HG03378 (cell line): Measurements from ENCODE around the gene NUCB2.
"Not testable (repeated sequence)": the region's sequence is repeated elsewhere in the genome, so short reads cannot be mapped to it uniquely, and the experiment has no call there.

Experiments
- ATAC-seq: cut with Tn5 transposase; IDR thresholded peaks from one replicate; pipeline ENCODE4 v1.9.1; 2021; ENCODE audit warnings: mild to moderate bottlenecking, moderate library complexity; ENCODE audit not compliant: unreplicated experiment

The NUCB2 gene

GRCh38 chr11:17276236-17277023 is at the start of gene NUCB2:
NUCB2 (plus strand) TSS chr11:17276739; CDS start chr11:17295324, 18,585 bp downstream.
- peak; percentile 89 for ATAC-seq

- ATAC-seq, result not testable (repeated sequence)
Measured at GRCh38 chr11:17228186-17228925, 48.2 kb upstream of the NUCB2 start.

GRCh38 chr11:17229481-17230152 is 46.9 kb upstream of the NUCB2 start:
- ATAC-seq, result no peak

GRCh38 chr11:17230867-17231851 is 45.4 kb upstream of the NUCB2 start:
- peak; percentile 96 for ATAC-seq

- ATAC-seq, result no peak
Measured at GRCh38 chr11:17233101-17233500, 43.4 kb upstream of the NUCB2 start.

- no peak for ATAC-seq
Measured at GRCh38 chr11:17238377-17238776, 38.2 kb upstream of the NUCB2 start.

GRCh38 chr11:17239927-17240326 is 36.6 kb upstream of the NUCB2 start:
- ATAC-seq, result not testable (repeated sequence)

GRCh38 chr11:17240780-17241179 is 35.8 kb upstream of the NUCB2 start:
- ATAC-seq, result no peak

GRCh38 chr11:17242954-17243353 is 33.6 kb upstream of the NUCB2 start:
- ATAC-seq, result not testable (repeated sequence)

- peak; percentile 99 for ATAC-seq
Measured at GRCh38 chr11:17244046-17244445, 32.5 kb upstream of the NUCB2 start.

GRCh38 chr11:17250561-17251350 is 25.8 kb upstream of the NUCB2 start:
- no peak for ATAC-seq

- no peak for ATAC-seq
Measured at GRCh38 chr11:17252704-17253103, 23.8 kb upstream of the NUCB2 start.

GRCh38 chr11:17256512-17256911 is 20.0 kb upstream of the NUCB2 start:
- no peak for ATAC-seq

- no peak for ATAC-seq
Measured at GRCh38 chr11:17257196-17257595, 19.3 kb upstream of the NUCB2 start.

- ATAC-seq, result no peak
Measured at GRCh38 chr11:17258670-17259069, 17.9 kb upstream of the NUCB2 start.

GRCh38 chr11:17259519-17259918 is 17.0 kb upstream of the NUCB2 start:
- no peak for ATAC-seq

GRCh38 chr11:17260020-17260419 is 16.5 kb upstream of the NUCB2 start:
- ATAC-seq, result no peak

- no peak for ATAC-seq
Measured at GRCh38 chr11:17263769-17264168, 12.8 kb upstream of the NUCB2 start.

GRCh38 chr11:17266781-17267180 is 9.8 kb upstream of the NUCB2 start:
- no peak for ATAC-seq

GRCh38 chr11:17267576-17267975 is 9.0 kb upstream of the NUCB2 start:
- no peak for ATAC-seq
